Fibroblast of lung (primary cell): ENCODE measurements around the gene FMNL2.

Source experiments
- EZH2 ChIP-seq: IDR thresholded peaks from 2 replicates; pipeline ENCODE4 v1.5.1; 2012; ENCODE audit warnings: low read length, control low read depth, mild to moderate bottlenecking; ENCODE audit errors: missing control alignments
- TF ChIP-seq, protein P1 (sequence below), 2 donors: IDR thresholded peaks in 1 of 2; conservative IDR thresholded peaks in 1 of 2; 1 replicate in 1 of 2; 2 replicates in 1 of 2; pipeline ENCODE4 v1.5.1; 2011 to 2012; ENCODE audit warnings: low read length in 2 of 2, control low read depth in 1 of 2, inconsistent platforms in 1 of 2, low read depth in 1 of 2, mild to moderate bottlenecking in 1 of 2

DNA sequence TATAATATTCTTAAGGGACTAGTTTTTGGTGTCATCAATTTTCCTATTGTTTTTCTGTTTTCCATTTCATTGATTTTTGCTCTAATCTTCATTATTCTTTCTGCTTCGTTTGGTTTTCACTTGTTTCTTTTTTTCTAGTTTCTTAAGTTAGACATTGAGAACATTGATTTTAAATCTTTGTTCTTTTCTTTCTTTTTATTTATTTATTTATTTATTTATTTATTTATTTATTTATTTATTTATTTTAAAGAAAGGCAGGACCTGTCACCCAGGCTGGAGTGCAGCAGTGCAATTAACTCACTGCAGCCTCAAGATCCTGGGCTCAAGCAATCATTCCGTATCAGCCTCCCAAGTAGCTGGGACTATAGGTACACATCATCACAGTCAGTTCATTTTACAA, 7.0 kb upstream of the FMNL2 start:
- TF ChIP-seq, protein P1, sequence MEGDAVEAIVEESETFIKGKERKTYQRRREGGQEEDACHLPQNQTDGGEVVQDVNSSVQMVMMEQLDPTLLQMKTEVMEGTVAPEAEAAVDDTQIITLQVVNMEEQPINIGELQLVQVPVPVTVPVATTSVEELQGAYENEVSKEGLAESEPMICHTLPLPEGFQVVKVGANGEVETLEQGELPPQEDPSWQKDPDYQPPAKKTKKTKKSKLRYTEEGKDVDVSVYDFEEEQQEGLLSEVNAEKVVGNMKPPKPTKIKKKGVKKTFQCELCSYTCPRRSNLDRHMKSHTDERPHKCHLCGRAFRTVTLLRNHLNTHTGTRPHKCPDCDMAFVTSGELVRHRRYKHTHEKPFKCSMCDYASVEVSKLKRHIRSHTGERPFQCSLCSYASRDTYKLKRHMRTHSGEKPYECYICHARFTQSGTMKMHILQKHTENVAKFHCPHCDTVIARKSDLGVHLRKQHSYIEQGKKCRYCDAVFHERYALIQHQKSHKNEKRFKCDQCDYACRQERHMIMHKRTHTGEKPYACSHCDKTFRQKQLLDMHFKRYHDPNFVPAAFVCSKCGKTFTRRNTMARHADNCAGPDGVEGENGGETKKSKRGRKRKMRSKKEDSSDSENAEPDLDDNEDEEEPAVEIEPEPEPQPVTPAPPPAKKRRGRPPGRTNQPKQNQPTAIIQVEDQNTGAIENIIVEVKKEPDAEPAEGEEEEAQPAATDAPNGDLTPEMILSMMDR (conservative IDR thresholded peaks at IDR 0.05 in 1 of 2, IDR thresholded peaks at IDR 0.05 in 1 of 2; ENCODE audit: low read depth in 1 of 2, low read length in 2 of 2), result no peak
- TF ChIP-seq EZH2, result no peak
